Neutrophil (primary cell): ENCODE data around the gene C11orf97.

Source experiments
- H3K27ac ChIP-seq: fragments of 200-600 bp; sonication (generic); 2 replicates; pipeline ENCODE4 v1.5.1; 2016; ENCODE audit warnings: mild to moderate bottlenecking, moderate library complexity
- H3K27me3 ChIP-seq: fragments of 200-600 bp; sonication (generic); 2 replicates; pipeline ENCODE4 v1.6.0; 2016; ENCODE audit warnings: mild to moderate bottlenecking
- H3K36me3 ChIP-seq: fragments of 200-600 bp; sonication (generic); 2 replicates; pipeline ENCODE4 v1.5.1; 2017
- H3K4me1 ChIP-seq, 2 experiments: fragments of 200-600 bp in 1 of 2; sonication (generic) in 1 of 2; 1 replicate in 1 of 2; 2 replicates in 1 of 2; pipeline versions ENCODE4 v1.5.1 to v1.6.1; 2013 to 2016; ENCODE audit warnings: low read depth in 1 of 2, low read length in 1 of 2, mild to moderate bottlenecking in 1 of 2, moderate library complexity in 1 of 2; ENCODE audit not compliant: control insufficient read depth in 1 of 2, insufficient read depth in 1 of 2
- H3K4me3 ChIP-seq, 2 experiments: fragments of 200-600 bp in 1 of 2; sonication (generic) in 1 of 2; 1 replicate in 1 of 2; 2 replicates in 1 of 2; pipeline ENCODE4 v1.5.1; 2013 to 2016; ENCODE audit warnings: low read depth in 1 of 2, low read length in 1 of 2, mild to moderate bottlenecking in 1 of 2, moderate library complexity in 1 of 2
- H3K9me3 ChIP-seq: fragments of 200-600 bp; sonication (generic); 2 replicates; pipeline ENCODE4 v1.5.1; 2016
- TF ChIP-seq, protein P1 (sequence below): fragments of 200-600 bp; sonication (generic); IDR thresholded peaks from 2 replicates; pipeline ENCODE4 v1.5.1; 2016; ENCODE audit warnings: antibody characterized with exemption

Gene C11orf97

GRCh38 chr11:94511932-94512781 is at the start of gene C11orf97:
Gene C11orf97 (plus strand): TSS chr11:94512461. CDS start chr11:94512529, 68 bp downstream.
- peaks cover 13% of the 10 kb centered on the region for H3K27me3 ChIP-seq
- no peak within 1 kb of the TSS for H3K27ac ChIP-seq
- TF ChIP-seq, protein P1, sequence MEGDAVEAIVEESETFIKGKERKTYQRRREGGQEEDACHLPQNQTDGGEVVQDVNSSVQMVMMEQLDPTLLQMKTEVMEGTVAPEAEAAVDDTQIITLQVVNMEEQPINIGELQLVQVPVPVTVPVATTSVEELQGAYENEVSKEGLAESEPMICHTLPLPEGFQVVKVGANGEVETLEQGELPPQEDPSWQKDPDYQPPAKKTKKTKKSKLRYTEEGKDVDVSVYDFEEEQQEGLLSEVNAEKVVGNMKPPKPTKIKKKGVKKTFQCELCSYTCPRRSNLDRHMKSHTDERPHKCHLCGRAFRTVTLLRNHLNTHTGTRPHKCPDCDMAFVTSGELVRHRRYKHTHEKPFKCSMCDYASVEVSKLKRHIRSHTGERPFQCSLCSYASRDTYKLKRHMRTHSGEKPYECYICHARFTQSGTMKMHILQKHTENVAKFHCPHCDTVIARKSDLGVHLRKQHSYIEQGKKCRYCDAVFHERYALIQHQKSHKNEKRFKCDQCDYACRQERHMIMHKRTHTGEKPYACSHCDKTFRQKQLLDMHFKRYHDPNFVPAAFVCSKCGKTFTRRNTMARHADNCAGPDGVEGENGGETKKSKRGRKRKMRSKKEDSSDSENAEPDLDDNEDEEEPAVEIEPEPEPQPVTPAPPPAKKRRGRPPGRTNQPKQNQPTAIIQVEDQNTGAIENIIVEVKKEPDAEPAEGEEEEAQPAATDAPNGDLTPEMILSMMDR = no peak
- H3K4me3 ChIP-seq = peak within 1 kb of the TSS; percentile 56 to 59
- peaks cover 16 to 20% of the 10 kb centered on the region in 2 experiments for H3K4me1 ChIP-seq
- no peaks in the 10 kb centered on the region for H3K9me3 ChIP-seq
- H3K36me3 ChIP-seq = no peaks in the 10 kb centered on the region

- TF ChIP-seq, protein P1 = no peak
- Histone ChIP-seq H3K9me3 (no peaks in the 10 kb centered on the region), H3K4me3 (no peak overlapping the region), H3K27me3 (no peaks in the 10 kb centered on the region), H3K36me3 (peaks cover 60% of the 10 kb centered on the region), H3K27ac (no peak overlapping the region), H3K4me1 (peaks cover 0 to 8% of the 10 kb centered on the region in 2 experiments)
These were observed 42.8 kb upstream of the C11orf97 start for GRCh38 chr11:94469416-94469815.

- Histone ChIP-seq H3K27ac (peak overlapping the region; percentile 39), H3K4me1 (peaks cover 0 to 8% of the 10 kb centered on the region in 2 experiments), H3K27me3 (no peaks in the 10 kb centered on the region), H3K4me3 (no peak overlapping the region), H3K36me3 (peaks cover 46% of the 10 kb centered on the region), H3K9me3 (no peaks in the 10 kb centered on the region)
- TF ChIP-seq, protein P1 = no peak
These were observed 39.1 kb upstream of the C11orf97 start for GRCh38 chr11:94472916-94473799.

GRCh38 chr11:94477624-94478023 is 34.6 kb upstream of the C11orf97 start:
- TF ChIP-seq, protein P1 = no peak
- H3K36me3 ChIP-seq = peaks cover 39% of the 10 kb centered on the region
- H3K27me3 ChIP-seq = no peaks in the 10 kb centered on the region
- peaks cover 0 to 8% of the 10 kb centered on the region in 2 experiments for H3K4me1 ChIP-seq
- H3K4me3 ChIP-seq = no peak overlapping the region
- H3K9me3 ChIP-seq = no peaks in the 10 kb centered on the region
- no peak overlapping the region for H3K27ac ChIP-seq

DNA sequence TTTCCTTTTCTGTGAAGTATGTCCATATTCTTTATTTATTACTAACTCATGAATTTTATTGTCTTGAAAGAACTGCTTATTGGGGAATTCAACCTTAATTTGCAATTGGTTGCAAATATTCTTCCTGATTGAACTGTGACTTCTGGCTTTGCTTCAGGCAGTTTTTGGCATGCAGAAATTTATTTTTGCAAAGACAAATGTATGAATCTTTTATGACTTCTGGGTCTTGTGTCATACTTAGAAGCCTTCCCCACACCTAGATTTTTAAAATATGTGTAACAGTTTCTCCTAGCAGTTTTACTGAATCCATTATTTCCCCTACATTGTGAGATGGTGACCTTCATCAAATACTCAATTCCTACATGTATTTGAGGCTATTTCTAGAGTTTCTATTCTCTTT is 30.9 kb upstream of the C11orf97 start:
- Histone ChIP-seq H3K4me1 (no peaks in the 10 kb centered on the region), H3K9me3 (no peaks in the 10 kb centered on the region), H3K36me3 (peaks cover 47% of the 10 kb centered on the region), H3K27me3 (no peaks in the 10 kb centered on the region), H3K27ac (no peak overlapping the region), H3K4me3 (no peak overlapping the region)
- TF ChIP-seq, protein P1 = no peak
